Fibroblast of upper back skin (primary cell): Measurements from ENCODE around the gene ZNF280B.
"Not testable (repeated sequence)": the region's sequence is repeated elsewhere in the genome, so short reads cannot be mapped to it uniquely, and the experiment has no call there.

Experiments
- DNase-seq: peaks from one replicate; pipeline ENCODE4 v3.0.0-alpha.2; 2013

Gene ZNF280B

DNA sequence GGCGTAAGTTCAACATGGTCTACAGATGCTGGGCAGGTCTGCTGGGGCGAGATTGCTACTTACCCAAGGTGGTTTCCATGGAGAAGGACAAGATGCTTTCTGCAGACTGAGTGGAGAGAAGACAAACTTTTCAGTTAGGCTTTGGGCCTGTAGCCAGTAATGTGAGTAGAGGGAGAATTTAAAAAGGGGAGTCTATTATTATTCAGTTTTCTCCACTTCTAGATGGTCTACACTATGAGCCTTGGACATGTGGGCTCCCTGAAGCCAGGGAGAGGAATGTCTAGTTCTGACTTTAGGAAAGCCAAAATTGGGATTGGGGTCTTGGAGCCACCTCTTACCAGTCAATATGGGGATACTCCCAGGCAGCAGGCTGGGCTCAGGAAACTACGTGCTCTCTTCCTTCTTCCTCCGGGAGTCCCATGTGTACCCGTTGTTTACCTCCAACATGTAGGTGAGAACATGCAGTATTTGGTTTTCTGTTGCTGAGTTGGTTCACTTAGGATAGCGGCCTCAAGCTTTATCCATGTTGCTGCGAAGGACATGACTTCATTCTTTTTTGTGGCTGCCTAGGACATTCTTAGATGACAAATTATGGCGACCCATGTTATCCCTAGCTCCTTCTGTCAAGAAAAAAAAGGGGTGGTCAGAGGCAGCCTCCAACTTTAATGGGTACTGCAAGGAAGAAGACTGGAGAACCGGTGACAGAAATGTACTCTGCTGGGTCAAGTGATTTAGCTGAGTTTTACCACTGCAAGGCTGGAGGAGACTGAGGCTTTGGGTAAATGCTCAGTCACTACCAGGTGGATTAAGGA, 26.3 kb upstream of the ZNF280B start:
- DNase-seq: no peak

DNA sequence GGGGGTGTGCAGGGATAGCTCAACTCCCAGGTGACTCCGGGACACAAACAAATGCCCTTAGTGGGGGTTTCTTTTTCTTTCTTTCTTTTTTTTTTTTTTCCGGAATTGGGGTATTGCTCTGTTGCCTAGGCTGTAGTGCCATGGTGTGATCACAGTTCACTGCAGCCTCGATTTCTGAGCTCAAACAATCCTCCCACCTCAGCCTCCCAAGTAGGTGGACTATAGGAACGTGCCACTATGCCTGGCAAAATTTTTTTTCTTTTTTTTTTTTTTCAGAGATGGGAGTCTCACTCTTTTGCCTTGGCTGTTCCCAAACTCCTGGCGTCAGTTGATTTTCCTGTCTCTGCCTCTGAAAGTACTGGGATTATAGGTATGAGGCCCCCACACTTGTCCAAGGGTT, 25.3 kb upstream of the ZNF280B start:
- DNase-seq: no peak

DNA sequence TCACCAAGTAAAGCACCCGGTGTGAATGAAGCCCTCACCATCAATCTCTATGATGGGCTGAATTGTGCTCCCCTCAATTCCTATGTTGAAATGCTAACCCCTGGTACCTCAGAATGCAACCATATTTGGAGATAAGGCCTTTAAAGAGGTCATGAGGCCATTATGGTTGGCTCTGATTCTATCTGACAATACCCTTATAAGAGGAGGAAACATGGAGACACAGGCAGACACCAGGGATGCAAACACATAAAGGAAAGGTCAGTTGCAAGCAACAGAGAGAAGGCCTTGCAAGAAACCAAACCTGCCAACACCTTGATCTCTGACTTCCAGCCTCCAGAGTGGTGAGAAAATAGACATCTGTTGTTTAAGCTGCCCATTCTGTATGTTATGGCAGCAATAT, 24.9 kb upstream of the ZNF280B start:
- no peak for DNase-seq

DNA sequence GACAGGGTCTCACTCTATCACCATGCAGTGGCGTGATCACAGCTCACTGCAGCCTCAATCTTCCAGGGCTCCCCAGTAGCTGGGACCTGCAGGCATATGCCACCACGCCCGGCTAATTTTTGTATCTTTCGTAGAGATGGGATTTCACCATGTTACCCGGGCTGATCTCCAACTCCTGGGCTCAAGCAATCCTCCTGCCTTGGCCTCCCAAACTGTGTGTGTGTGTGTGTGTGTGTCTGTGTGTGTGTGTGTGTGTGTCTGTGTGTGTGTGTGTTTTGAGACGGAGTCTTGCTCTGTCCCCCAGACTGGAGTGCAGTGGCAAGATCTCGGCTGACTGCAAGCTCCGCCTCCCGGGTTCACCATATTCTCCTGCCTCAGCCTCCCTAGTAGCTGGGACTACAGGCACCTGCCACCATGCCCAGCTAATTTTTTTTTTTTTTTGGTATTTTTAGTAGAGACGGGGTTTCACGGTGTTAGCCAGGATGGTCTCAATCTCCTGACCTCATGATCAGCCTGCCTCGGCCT, 24.1 kb upstream of the ZNF280B start:
- DNase-seq: not testable (repeated sequence)

DNA sequence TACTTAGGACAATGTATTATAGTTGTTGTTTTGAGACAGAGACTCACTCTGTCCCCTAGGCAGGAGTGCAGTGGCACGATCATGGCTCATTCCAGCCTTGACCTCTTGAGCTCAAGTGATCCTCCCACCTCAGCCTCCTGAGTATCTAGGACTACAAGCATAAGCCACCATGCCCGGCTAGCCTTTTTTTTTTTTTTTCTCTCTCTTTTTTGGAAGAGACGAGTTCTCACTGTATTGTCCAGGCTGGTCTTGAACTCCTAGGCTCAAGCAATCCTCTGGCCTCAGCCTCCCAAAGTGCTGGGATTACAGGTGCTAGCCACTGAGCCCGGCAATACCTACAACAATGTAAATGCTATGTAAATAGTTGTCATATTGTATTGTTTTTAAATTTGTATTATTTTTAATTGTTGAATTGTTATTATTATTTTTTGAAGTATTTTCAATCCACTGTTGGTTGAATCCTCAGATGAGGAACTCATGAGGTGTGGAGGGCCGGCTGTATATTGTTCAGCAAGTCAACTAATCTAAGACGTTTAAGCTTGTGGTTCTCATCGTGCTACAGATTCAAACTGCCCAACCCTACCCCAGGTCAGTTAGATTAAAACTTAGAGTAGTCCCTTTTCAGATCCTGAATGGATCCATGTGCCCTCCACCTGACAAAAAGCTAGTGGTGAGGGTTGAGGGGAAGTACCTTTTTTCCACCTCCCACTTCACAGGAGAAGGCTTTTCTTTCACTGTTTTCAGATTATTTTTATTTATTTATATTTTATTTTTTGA, 23.4 kb upstream of the ZNF280B start:
- DNase-seq: no peak

DNA sequence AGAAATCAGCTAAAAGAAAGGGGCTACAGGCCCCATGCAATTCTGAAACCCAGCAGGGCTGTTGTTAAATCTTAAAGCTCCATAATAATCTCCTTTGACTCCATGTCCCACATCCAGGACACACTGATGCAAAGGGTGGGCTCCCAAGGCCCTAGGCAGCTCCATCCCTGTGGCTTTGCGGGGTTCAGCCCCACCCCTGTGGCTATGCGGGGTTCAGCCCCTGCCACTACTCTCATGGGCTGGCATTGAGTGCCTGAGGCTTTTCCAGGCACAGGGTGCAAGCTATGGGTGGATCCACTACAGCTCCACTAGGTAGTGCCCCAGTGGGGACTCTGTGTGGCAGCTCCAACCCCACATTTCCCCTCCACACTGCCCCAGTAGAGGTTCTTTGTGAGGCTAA, 20.2 kb upstream of the ZNF280B start:
- no peak for DNase-seq

DNA sequence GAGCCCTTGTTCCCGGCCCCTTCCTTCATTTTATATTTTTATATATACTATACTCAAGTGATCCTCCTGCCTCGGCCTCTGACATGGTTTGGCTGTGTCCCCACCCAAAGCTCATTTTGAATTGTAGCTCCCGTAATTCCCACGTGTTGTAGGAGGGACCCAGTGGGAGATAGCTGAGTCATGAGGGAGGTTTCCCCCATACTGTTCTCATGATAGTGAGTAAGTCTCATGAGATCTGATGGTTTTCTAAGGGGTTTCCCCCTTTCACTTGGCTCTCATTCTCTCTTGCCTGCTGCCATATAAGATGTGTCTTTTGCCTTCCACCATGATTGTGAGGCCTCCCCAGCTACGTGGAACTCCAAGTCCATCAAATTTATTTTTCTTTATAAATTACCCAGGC, 18.8 kb upstream of the ZNF280B start:
- DNase-seq: no peak

DNA sequence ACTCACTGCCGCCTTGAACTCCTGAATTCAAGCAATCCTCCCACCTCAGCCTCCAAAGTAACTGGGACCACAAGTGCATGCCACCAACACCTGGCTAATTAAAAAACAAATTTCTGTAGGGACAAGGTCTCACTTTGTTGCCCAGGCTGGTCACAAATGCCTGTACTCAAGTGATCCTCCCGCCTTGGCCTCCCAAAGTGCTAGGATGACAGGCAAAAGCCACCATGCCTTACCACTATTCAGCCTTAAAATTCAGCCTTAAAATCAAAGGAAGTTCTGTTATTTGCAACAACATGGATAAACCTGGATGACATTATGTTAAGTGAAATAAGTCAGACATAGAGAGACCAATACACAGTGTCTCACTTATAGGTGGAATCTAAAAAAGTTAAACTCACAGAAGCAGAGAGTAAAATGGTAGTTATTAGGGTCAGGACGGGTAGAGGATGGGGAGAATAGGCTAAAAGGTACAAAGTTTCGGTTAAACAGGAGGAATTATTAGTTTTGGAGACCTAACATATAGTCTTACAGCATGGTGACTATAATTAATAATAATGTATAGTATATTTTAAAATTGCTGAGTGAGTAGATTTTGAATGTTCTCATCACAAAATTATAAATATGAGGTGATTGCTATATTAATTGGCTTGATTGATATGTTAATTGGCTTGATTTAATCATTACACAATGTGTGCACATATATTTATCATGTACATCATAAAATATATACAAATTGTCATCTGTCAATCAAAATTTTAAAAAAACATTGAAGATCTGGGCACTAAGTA, 17.8 kb upstream of the ZNF280B start:
- DNase-seq: no peak

DNA sequence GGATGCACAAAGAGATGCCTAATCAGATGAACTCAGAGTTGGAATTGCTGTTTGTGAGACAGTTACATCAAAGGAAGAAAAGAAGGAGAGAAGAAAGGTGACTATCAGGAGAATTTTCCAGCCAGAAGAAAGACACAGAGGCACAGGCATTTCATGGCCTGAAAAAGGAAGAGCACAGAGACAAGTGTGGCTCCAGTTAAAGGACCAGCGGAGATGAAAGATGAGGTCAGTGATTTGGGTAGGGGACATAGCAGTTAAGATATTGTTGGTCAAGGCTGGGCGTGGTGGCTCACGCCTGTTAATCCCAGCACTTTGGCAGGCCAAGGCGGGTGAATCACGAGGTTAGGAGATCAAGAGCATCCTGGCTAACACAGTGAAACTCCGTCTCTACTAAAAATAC, 15.0 kb upstream of the ZNF280B start:
- no peak for DNase-seq

DNA sequence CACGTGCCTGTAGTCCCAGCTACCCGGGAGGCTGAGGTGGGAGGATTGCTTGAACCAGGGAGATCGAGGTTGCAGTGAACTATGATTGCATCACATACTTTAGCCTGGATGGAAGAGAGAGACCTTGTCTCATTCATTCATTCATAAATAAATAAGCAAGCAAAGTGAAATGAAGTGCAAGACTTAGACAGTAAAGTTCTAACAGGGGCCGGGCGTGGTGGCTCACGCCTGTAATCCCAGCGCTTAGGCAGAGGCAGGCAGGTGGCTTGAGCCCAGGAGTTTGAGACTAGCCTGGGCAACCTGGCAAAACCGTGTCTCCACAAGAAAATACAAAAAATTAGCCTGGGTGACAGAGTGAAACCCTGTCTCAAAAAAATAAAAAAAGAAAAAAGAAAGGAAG, 13.1 kb upstream of the ZNF280B start:
- DNase-seq: no peak

DNA sequence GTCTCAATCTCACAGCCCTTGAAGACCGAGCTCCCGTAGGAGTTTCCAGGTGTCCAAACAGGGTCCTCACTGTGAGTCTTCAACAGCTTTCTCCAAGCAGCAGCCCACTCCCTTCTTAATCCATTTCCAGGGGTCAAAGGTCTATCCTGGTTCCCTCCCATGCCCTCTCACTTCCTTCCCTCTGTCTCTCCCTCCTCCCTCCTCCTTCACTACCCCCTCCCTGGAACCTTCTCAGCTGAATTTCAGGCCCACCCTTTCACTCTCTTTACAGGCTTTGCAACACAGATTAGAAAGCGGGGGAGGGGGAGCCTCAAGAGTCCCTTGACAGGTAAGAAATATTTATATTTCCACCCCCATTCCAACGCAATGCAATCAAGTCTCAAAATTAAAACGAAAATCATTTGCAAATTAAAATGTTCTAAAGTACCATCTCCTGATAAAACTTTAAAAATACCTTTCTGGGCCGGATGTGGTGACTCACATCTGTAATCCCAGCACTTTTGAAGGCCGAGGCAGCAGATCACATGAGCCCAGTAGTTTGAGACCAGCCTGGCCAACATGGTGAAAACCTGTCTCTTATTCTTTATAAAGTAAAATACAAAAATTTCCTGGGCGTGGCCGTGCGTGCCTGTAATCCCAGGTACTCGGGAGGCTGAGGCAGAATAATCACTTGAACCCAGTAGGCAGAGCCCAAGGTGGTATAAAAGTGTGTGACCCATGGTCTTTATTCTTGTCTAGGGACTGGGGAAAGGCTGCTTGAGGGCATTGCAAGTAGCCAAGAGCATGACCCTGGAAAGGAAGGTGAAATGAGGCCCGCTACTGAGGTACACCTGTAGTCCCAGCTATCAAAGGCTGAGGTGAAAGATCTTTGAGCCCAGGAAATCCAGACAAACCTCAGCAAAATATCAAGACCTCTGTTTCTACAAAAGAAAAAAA, 12.4 kb upstream of the ZNF280B start:
- no peak for DNase-seq

DNA sequence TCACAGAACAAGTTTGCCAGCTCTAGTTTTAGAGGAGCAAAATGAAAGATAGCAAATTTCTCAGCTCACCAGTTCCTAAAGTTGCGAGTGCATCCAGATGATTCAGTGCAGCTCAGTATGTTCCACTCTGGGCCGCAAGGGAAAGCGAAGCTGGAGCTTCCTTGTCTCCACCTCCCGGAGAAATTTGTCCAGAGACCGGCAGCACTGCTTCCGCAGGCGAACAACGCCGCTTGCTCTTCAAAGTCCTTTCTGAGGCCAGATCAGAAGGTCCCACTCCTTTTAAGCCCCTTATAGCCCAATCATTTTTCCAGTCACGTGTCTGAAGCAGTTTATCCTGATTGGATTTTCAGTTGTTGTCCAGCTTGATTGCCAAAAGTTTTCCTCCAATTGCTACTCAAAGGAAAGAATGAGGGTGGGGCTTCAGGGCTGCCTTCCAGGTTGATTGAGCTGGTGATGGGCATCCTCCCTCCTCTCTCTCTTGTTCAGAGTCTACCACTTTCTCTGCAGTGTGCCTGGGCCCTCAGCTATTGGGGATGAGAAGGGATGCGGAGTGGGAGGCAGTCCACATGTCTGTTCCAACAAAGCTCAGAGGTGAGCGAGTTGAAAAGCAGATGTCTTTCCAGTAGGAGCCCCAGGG, 11.6 kb upstream of the ZNF280B start, which contains the start of gene ZNF280A:
ZNF280A (minus strand) TSS at position 251 of the 637 bp plus-strand sequence. CDS start 4,640 bp downstream, outside the sequence.
- peak; percentile 14 for DNase-seq

DNA sequence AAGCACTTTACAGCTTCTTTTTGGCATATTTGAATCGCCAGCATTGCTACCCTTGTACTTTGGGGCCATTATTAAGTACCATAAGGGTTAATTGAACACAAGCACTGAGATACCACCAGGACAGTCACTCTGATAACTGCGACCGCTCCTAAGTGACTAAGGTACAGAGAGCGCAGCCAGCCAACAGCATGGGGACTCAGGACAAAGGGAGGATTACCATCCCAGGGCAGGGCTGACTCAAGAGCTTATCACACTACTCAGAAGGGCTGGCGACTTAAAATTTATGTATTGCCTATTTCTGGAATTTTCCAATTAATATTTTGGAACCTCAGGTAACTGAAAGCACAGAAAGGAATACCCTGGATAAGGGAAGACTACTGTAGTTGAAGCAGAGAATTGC, 11.0 kb upstream of the ZNF280B start:
- DNase-seq: no peak

DNA sequence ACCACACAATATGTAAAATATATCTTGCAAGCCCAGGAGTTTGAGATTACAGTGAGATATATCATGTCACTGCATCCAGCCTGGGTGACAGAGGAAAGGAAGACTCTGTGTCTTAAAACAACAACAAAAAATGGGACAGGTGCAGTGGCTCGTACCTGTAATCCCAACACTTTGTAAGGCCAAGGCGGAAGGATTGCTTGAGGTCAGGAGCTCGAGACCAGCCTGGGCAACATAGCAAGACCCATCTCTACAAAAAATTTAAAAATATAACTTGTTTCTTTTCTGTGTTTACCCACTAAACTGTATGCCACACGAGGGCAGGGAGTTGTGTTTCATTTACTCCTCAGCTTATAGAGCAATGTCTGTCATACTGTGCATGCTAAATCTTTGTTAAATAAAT, 8.4 kb upstream of the ZNF280B start:
- DNase-seq: no peak

DNA sequence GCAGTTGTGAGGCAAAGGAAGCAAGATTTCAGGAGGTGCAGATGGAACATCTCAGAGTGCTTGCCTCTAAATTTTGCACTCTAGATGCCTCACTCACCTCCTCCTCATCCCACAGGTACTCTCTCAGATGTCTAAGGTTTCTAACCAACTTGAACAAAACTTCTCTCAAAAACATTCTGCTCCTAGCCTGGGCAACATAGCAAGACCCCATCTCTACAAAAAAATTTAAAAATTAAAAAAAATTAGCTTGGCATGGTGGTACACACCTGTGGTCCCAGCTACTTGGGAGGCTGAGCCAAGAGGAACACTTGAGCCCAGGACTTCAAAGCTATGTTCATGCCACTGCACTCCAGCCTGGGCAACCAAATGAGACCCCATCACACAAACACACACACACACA, 7.3 kb upstream of the ZNF280B start:
- no peak for DNase-seq

DNA sequence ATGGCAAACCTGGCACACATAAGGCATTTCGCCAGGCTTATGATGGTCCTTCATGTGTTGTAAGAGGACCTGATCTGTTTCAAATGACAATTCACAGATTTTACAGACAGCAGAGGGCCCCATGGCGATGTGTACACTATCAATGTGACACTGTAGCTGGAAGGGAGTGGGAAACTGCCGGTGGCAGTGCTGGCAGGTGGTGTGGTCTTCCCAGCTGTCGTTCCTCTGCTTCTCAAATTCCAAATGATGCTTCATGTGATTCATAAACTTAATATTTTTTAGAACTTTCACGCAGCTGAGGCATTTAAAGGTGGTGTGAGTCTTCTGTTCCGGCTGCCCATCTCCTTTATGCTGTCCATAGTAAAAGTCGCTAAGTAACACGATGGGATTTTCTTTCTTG, 5.9 kb upstream of the ZNF280B start:
- DNase-seq: not testable (repeated sequence)

DNA sequence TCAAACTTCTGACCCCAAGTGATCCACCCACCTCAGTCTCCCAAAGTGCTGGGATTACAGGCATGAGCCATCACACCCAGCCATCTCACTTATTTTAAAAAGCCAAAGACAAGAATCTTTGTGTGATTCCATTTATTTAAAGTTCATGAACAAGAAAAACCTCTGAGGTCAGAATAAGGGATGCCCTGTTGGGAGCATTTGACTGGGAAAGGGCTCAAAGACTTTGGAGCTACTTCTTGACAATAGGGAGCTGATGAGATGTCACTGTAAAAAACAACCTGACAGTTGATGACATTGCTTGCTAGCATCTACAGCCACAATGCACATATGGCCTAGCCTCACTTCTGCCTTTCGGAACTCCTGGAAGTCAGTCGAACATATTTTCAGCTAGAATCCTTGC, 5.1 kb upstream of the ZNF280B start:
- no peak for DNase-seq

DNA sequence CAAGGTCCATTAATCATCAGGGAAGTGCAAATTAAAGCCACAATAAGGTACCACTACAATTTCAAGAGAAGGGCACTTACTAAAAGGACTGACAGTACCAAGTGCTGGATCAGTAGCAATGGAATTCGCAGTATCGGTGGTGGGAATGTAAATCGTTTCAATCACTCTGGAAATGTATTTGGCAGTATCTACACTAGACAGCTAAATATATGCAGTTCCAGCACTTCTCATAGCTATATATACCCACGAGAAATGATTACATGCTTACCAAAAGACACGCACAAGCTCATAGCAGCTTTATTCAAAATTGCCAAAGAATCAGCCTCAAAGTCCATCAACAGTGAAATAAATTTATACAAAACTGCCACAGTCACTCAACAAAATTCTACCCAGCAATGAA, 4.4 kb upstream of the ZNF280B start:
- no peak for DNase-seq

DNA sequence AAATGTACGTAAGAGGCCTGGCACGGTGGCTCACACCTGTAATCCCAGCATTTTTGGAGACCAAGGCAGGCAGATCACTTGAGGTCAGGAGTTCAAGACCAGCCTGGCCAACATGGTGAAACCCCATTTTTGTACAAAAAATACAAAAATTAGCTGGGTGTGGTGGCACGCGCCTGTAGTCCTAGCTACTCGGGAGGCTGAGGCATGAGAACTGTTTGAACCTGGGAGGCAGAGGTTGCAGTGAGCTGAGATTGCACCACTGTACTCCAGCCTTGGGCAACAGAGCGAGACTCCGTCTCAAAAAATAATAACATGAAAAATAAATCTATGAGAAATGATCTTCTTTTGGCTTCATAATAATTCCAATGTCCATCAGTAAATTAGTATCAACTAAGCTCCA, 2.3 kb upstream of the ZNF280B start:
- DNase-seq: not testable (repeated sequence)

DNA sequence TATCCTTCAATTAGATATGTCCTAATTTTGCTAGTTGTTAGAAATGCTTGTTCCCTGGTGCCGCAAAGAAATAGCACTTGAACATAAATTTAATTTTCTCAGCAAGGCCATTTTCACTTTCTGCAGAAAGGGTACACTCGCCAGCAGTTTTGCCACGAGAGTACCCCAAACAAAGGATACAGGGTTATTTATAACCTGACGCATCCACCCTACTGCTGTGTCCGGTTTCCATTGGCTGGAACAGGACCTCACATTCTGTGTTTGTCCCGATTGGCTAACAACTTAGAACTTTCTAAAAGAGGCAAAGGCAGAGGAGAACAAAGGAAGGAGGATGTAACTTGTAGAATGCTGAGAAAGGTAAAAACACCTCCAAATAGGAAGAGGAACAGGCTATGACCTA, 1.4 kb upstream of the ZNF280B start:
- not testable (repeated sequence) for DNase-seq

DNA sequence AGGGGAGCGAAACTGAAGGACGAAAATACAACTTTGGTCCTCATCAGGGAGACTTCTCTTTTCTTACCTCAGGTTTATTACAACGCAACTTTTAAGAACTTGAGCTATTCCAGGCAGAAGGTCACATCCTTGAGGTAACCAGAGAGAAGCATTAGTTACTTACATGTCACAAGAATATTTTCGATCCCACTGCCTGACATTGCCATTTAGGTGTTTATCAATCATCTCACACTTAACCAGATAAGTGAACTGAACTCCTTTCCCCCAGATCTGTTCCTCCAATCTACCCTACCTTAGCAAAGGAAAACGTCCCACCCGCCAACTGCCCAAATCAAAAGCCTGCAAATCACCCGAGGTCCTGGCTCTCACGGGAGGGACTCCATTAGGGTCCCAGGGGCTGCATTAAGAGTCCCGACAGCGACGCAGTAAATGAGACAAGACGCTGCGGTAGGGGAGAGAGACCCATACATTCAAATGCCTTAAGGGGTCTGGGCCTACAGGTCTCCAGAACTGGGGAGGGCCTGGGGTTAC, 734 bp downstream of the ZNF280B start:
- DNase-seq: no peak
